ENCODE measurements around the gene EFNA2. TPM values are rescaled to one million over a fixed set of nuclear protein-coding genes. Genes with fewer than 3 reads are reported as not detected.

The EFNA2 gene
- total RNA-seq, 1 experiment from 2014 or later: 0.45 TPM

DNA sequence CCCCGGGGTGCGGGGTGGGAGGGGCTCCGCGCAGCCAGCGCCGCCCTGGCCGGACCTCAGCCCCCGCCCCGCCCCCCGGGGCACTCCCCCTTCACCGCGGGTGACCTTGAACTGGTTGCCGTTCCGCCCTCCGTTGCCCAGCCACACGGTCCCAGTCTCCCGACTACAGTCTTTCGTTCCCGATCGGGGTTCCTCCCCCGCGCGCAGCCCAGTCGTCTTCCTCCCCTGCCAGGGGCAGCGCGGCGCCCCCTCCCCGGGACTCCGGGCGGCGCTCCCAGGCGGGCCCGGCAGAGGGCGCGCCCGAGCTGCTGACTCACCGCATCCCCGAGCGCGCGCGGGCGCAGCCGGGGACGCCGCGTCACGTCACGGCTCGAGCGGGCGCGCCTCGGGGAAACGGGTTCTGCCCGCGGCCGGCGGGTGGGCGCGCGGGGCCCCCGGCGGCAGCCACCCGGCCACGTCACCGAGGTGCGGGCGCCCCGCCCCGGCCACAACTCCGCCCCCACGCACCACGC is 36.8 kb upstream of the EFNA2 start:
- no peak for DNase-seq (ENCODE audit: low read depth)

DNA sequence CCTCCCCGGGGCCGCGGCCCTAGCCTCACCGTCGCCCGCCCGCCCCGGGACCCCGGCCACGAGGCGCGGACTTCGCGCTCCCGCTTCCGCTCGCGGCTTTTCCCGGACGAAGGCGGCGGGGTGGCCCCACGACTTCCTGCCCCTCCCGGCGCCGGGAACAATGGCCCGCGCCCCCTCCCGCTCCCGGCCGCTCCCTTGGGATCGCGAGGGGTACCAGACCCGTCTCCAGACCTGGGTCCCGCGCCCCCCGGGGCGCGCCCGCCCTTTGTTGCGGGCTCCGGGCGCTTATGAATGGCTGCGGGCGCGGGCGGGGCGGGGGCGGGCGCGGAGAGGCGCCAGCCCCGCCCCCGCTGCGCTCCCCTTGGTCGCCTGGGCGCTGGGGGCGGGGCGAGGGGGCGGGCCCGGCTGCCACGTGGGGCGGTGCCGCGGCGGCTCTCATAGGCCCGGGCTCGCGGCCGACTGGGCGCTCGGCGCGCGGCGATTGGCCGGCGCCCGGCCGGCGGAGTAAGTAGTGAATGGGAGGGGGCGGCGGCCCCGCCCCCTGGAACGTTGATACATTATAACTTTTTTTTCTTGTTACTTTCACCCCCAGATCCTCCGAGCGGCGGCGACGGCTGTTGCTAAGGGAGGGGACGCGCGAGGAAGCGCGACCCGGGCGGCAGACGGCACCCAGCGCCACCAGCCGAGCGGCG is 36.2 kb upstream of the EFNA2 start:
- peak; percentile 94 for DNase-seq (ENCODE audit: low read depth)

DNA sequence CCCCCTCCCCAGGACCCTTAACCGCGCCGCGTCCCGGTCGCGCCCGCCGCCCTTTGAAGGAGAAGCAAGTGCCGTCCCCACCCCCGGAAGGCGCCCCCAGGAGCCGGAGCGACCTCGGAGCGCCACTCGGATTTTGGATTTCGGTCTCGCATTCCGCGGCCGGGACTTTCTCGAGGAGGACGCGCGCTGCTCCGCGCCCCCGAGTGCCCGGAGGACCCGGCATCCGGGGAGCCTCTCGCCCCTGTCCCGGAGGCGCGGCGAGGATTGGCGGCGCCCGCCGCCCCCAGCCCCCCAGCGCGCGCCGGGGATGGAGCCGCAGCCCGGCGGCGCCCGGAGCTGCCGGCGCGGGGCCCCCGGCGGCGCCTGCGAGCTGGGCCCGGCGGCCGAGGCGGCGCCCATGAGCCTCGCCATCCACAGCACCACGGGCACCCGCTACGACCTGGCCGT is 35.7 kb upstream of the EFNA2 start:
- DNase-seq (ENCODE audit: low read depth): no peak

DNA sequence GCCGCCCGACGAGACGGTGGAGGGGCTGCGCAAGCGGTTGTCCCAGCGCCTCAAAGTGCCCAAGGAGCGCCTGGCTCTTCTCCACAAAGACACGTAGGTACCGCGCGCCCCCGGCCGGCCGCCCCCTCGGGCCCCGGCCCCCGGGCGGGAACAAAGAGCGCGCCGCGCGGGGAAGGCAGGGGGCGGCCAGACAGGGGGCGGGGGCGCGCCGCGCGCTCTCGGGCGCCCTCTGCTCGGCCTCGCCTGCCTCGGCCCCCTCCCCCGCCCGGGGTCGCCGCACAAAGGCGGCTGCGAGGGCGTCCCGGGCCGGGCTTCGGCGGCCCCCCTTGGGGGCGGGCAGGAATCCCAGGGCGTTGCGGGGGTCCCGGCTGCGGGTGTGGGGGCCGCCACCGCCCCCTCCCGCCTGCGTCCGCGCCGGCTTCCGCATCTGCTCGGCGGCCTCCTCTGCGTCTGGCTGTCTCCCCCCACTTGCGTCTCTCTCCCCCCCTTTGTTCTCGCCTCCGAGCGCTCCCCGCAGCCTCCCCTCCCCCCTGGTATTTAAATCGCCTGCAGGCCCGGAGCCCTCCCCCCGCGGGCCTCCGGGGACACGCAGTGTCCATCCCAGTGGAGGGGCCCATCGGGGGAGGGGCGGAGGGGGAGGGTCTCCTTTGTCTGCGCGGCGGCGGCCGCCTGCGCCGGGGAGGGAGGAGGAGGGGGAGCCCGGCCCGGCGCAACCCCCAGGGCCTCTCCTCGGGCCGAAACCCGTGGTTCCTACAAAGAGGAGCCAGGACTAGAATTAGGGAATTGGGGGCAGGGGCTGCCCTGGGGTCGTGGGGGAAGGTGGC is 35.0 kb upstream of the EFNA2 start:
- no peak for DNase-seq (ENCODE audit: low read depth)

DNA sequence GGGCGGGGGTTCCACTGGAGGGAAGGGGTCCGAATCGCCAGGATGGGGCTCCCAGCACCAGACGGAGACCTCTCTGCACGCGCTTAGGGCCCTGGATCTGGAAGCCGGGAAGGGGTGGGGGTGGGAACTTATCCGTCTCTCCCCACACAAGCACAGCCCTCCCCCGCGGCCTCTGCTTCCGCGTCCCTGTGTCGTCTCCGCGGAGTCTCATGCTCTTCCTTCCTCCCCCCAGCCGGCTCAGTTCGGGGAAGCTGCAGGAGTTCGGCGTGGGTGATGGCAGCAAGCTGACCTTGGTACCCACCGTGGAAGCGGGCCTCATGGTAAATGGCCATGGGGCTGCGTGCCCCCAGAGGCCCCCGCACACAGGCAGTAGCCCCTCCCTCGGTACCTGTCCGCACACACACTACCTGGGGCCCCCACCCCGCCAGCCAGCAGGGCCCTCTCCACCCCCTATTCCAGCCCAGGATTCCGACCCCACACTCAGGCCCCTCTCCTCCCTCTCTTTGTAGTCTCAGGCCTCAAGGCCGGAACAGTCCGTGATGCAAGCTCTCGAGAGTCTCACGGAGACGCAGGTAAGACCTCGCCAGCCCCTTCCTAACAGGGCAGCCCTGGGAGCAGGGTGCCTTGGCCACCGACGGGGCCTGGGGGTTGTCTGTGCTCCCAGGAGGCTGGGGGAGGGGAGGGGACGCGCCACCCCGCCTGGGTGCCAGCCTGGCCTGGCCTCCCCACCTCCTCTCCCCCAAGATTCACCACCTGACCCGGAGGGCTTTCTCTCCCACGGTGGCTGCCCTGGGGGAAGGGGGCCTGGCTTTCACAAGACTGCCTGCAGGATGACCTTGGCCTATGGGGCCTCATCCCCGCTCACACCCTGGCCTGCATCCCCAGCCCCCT is 34.1 kb upstream of the EFNA2 start:
- peak; percentile 72 for DNase-seq (ENCODE audit: low read depth)

DNA sequence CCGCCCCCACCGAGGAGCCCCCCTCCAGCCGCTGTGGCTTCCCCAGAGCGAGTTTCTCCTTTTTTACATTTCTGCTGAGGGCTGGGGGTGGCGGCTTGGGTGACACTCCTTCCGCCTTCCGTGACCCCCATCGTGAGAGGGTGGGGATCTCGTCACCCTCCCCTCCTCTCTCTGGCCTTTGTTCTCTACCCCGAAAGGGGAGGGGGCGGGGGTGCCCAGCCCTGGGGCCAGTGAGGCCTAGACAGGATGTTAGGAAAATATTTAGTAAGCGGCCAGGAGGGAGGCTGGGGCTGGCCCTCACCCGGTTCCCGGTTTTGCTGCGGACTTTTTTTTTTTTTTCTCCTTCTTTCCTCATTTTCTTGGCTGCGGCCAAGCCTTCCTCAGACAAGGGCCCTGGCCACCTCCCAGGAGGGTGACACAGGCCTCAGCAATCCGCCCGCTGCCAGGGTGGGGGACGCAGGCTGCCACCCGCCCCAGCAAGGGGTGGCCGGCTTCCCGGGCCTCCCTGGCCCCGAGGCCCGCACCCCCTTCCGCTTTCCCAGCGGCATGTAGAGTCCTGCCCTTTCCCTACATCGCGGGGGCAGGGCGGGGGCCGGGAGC is 33.4 kb upstream of the EFNA2 start:
- peak; percentile 95 for DNase-seq (ENCODE audit: low read depth)

DNA sequence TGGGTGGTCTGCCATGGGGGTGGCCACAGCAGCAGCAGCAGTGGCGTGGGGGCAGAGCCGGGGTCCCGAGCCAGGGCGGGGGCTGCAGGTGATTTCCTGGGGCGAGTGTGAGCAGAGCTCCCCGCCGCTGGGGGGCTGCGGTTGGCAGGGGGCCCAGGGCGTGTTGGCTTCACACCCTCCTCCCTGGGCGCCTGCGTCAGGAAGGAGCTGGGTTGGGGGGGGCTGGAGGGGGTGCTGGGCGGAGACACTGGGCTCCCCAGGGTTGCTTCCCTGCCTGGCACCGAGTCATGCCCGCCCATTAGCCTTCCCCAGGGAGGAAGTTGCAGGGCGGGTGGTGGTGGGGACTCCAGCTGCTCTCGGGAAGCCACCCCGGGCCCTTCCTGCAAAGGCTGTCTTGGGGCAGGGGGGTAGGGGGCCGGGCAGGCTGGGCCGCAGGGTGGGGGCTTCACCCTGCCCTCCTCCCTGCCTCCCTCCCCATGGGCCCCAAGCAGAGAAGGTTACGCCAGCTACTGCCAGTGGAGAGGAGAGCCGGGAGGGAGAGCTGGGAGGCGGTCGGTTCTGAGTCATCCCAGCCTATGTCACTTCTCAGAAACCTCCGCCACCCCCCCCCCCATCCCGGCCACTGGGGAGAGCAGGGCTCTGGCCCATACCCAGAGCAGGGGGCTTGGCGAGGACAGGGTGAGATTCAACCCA is 32.7 kb upstream of the EFNA2 start:
- peak; percentile 91 for DNase-seq (ENCODE audit: low read depth)

DNA sequence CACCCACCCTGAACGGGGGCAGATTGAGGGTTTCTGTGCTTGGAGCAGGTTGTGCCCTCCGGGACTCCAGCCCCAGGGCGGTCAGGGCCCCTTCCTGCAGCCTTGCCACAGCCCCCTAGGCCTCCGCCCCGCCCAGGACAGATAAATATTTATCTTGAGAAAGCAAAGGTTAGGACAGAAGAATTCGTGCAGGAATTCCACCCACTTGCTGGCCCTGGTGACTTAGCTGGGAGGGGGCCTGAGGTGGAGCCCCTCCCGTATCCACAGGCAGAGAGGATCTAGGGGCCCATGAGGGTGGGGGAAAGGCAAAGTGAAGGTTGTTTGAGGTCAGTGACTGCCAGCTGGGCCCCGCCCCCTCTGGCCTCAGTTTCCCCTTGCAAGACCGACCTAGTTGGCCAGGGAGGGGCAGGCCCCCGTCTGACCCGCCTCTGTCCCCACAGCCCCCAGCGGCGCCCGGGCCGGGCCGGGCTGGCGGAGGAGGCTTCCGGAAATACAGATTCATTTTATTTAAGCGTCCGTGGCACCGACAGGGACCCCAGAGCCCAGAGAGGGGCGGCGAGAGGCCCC is 32.1 kb upstream of the EFNA2 start:
- no peak for DNase-seq (ENCODE audit: low read depth)

DNA sequence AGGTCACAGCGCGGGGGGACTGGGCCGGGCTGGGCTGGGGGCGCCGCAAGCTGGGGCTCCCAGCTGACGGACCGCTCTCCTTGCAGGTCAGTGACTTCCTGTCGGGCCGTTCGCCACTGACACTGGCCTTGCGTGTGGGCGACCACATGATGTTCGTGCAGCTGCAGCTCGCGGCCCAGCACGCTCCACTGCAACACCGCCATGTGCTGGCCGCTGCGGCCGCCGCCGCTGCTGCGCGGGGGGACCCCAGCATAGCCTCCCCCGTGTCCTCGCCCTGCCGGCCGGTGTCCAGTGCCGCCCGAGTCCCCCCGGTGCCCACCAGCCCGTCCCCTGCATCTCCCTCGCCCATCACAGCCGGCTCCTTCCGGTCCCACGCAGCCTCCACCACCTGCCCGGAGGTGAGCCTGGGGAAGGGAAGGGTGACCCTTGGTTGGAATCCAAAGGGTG is 31.6 kb upstream of the EFNA2 start:
- DNase-seq (ENCODE audit: low read depth): no peak

DNA sequence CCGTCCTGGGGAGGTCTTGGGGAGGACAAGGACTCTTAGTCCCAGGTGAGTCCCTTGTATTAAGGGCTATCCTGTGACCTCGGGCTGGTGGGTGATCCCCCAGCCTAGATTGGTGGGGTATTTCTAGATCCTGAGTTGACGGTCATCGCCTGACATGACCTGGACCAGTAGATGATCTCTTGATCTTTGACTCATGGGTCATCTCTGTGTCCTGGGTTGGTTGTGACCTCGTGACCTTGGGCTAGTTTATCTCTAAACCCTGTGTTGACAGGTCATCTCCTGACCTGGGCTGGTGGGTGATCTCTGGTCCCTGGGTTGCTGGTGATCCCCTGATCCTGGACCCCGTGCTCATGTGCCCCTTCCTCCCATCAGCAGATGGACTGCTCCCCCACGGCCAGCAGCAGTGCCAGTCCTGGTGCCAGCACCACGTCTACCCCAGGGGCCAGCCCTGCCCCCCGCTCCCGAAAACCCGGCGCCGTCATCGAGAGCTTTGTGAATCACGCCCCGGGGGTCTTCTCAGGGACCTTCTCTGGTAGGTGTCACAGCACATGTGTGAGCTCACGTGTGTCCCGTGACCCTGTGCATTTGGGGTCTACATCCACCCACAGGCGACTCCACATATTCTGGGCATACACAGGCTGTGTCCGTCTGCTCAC is 31.0 kb upstream of the EFNA2 start:
- no peak for DNase-seq (ENCODE audit: low read depth)

DNA sequence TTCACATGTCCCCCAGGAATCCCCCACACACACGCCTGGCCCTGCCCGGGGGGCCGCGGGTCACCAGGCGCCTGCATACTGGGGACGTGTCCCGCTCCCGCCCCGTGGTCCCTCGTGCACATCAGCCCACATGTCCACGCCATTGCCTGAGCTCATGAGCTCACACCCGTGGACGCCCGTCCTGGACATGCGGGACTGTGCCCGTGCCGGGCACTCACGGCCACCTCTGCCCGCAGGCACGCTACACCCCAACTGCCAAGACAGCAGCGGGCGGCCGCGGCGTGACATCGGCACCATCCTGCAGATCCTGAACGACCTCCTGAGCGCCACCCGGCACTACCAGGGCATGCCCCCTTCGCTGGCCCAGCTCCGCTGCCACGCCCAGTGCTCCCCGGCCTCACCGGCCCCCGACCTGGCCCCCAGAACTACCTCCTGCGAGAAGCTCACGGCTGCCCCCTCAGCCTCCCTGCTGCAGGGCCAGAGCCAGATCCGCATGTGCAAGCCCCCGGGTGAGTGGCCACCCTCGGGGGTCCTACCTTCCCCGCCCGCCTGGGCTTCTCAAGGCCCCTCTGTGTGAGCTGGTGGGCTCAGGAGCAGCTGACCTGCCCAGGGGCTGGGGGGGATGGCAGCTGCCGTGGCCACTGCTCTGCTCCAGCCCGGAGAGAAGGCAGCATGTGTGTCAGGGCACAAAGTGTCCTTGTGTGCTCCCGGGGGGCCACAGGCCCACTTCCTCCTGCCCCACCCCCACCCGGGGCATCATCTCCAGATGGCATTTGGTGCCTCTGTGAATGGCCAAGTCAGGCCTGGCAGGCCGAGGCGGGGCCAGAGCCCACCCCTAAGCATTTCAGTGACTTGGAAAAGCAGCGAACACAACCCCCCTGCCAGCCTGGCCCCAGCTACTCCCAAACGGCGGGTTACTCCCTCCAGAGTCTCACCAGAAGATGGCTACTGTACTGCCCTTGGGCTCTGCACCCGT is 30.2 kb upstream of the EFNA2 start:
- no peak for DNase-seq (ENCODE audit: low read depth)

DNA sequence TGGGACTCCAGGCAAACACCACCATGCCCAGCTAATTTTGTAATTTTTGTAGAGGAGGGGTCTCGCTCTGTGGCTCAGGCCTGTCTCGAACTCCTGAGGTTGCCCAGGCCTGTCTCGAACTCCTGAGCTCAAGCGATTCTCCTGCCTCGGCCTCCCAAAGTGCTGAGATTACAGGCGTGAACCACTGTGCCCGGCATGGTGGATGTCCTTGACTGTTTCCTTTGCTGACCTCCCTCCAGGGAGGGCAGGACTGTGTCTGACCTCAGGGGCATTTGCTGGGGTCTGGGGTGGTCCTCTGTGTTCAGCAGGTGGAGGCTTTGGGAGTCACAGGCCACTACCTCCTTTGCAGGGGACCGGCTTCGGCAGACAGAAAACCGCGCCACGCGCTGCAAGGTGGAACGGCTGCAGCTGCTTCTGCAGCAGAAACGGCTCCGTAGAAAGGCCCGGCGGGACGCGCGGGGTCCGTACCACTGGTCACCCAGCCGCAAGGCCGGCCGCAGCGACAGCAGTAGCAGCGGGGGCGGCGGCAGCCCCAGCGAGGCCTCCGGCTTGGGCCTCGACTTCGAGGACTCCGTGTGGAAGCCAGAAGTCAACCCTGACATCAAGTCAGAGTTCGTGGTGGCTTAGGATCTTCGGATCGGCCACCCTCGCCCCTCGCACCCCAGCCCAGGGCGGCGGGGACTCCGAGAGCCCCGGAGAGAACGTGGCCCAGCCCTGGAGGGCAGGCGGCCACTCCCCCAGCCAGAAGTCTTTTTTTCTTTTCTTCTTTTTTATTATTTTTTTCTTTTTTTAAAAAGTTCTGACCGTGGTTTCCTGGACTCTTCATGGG is 28.8 kb upstream of the EFNA2 start:
- DNase-seq (ENCODE audit: low read depth): no peak

DNA sequence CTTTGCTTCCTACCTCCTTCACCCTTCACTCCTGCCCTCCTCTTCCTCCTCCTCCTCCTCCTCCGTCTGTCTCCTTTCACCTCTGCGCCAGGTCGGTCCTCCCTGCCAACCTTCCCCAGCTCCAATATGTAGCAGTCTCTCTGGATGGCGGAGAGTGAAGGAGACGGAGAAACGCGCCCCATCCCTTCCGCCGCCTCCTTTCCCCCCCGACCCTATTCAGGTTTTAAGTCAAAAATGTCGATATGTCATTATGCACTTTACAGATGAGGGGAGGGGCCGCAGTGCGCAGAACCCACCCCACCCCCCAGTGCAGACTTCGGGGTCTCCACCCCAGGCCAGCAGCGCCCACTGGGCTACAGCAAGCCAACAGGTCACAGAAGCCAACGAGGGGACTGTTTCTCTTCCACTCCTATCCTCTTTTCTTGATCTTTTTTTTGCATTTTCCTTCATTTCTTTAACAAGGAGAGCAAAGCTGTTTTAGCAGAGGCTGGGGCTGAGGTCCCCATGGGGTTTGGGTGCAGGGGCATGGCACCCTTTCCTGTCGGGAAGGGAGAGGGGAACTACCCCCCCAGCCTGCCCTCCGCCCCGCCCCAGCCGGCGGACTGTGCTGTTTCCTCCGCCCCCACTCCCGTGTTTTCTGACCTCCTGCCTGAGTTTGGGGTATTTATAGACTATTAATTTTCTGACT is 28.1 kb upstream of the EFNA2 start:
- DNase-seq (ENCODE audit: low read depth): no peak

DNA sequence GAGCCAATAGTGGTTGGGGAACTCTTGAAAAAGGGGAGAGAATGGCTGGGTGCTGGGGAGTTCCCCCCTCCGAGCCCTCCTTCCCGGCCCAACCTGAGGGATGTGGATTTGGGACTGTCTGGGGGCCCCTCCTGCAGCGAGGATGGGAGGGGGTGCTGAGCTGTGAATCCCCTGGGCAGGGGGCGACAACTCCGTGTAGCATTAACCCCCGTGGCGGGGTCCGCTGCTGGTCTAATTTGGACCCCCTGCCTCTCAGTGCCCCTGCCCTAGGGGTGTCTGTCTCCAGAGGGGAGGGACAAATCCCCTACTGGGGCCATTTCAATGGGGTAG is 27.5 kb upstream of the EFNA2 start:
- DNase-seq (ENCODE audit: low read depth): no peak

DNA sequence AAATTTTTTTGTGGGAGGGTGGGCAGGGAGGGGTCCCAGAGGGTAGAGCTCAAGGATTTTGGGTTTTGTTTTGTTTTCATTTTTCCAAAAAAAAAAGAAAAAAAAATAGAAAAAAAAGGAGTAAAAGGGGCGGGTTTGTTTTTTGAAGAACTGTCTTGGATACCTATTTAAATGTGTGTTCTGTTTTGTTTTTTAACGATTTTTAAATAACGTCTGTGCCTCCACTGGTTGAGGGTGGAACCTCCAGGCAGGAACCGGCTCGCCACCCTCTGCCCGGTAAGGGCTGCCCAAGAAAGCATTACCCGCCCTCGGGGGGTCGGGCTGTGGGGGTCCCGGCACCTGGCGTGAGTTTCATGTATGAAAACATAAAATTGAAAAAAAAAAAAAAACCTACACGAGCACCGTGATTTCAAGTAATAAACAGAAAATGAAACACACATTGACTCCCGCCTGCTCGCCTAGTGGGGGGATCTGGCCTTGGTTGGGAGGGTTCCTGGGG is 26.9 kb upstream of the EFNA2 start:
- no peak for DNase-seq (ENCODE audit: low read depth)

DNA sequence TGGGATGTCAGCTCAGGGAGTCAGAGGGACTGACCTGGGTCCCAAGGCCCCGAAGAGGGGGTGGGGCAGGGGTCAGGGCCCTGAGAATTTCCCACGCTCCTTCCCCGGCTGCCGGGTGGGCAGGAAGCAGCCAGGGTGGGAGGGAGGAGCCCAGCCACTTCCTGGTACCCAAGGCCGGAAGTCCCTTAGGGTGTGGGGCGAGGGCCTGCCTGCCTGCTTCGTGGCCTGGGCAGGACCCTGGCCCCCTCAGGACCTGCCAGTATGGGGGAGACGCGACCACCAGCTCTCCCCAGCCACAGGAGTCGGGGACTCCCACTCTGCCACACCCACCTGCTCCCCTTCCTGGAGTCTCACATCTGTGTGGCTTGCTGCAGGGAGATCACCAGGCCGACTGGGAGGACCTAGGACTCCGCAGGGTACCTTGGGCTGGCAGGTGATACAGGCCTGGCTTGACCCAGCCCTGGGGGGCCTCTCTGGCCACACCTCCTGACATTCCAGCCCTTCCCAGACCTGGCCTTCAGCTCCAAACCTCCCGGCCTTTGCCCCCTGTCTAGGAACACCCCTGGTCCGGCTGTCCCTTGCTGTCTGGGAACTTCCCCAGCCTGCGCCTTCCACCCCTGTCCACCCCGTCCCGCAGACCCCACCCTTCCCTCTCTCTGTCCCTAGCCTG is 26.3 kb upstream of the EFNA2 start:
- peak; percentile 79 for DNase-seq (ENCODE audit: low read depth)

Measured in HT1080 (cell line).